Measurements from ENCODE around the gene ATP1B1. TPM values are rescaled to one million over a fixed set of nuclear protein-coding genes. Genes with fewer than 3 reads are reported as not detected.

The ATP1B1 gene
- total RNA-seq, 1 experiment from 2014 or later: 48.6 TPM

GRCh38 chr1:169099561-169099960 lies 6.9 kb upstream of the ATP1B1 start:
- intact Hi-C loops (cut with micrococcal nuclease): no loop called here
- Histone ChIP-seq H3K27ac (ENCODE audit: low read depth, low read length) (no peak overlapping the region), H3K4me2 (ENCODE audit: low read length) (no peak overlapping the region), H3K4me3 (replicated peaks in 1 of 2; ENCODE audit: low read depth in 1 of 2, low read length in 2 of 2) (no peak overlapping the region), H3K79me2 (ENCODE audit: insufficient read depth, low read length) (no peaks in the 10 kb centered on the region), H3K9me3 (ENCODE audit: control insufficient read depth in 1 of 2, insufficient read depth in 1 of 2, low read depth in 1 of 2, low read length in 2 of 2) (no peaks in the 10 kb centered on the region), H2AFZ (ENCODE audit: low read depth, low read length, poor library complexity, severe bottlenecking) (no peak overlapping the region), H4K20me1 (ENCODE audit: insufficient read depth) (no peaks in the 10 kb centered on the region), H3K36me3 (ENCODE audit: control insufficient read depth in 1 of 2, insufficient read depth in 2 of 2, low read length in 2 of 2) (no peaks in the 10 kb centered on the region), H3K4me1 (ENCODE audit: control insufficient read depth in 1 of 2, insufficient read depth in 2 of 2, low read length in 2 of 2) (peaks cover 17 to 25% of the 10 kb centered on the region in 2 experiments), H3K9ac (ENCODE audit: low read length) (no peak overlapping the region), H3K9me2 (ENCODE audit: insufficient read depth) (no peaks in the 10 kb centered on the region), H3K27me3 (ENCODE audit: insufficient read depth, low read length) (no peaks in the 10 kb centered on the region)
- ATAC-seq (no peak), DNase-seq (ENCODE audit: low read depth, low spot score) (no peak)
- ChIA-PET RAD21 (ENCODE audit: low non-redundant PET in 1 of 2, low total read pairs in 2 of 2, uncharacterized antibody in 2 of 2, unreplicated experiment in 2 of 2) (no interaction called here), CTCF (no interaction called here), POLR2A (no interaction called here)
- TF ChIP-seq EGR1 (IDR thresholded peaks at IDR 0.05; ENCODE audit: low read depth): no peak
- TF ChIP-seq YY1 (IDR thresholded peaks at IDR 0.05; ENCODE audit: extremely low read depth, insufficient replicate concordance, low read depth, low read length): no peak
- TF ChIP-seq CEBPB (IDR thresholded peaks at IDR 0.05; ENCODE audit: low read depth): no peak
- no peak for TF ChIP-seq SRF (IDR thresholded peaks at IDR 0.05; ENCODE audit: low read depth)
- TF ChIP-seq ZFX (IDR thresholded peaks at IDR 0.05): no peak
- no peak for TF ChIP-seq CTCF (IDR thresholded peaks at IDR 0.05 in 2 of 3, conservative IDR thresholded peaks at IDR 0.05 in 1 of 3; ENCODE audit: borderline replicate concordance in 1 of 3, insufficient read depth in 1 of 3, low read depth in 2 of 3, low read length in 2 of 3)
- no peak for TF ChIP-seq ATF3 (IDR thresholded peaks at IDR 0.05)
- no peak for TF ChIP-seq MAX (IDR thresholded peaks at IDR 0.05)
- TF ChIP-seq SP1 (IDR thresholded peaks at IDR 0.05; ENCODE audit: low read depth): no peak
- TF ChIP-seq CBX3 (IDR thresholded peaks at IDR 0.05; ENCODE audit: low read depth): no peak
- TF ChIP-seq REST (IDR thresholded peaks at IDR 0.05; ENCODE audit: low read depth): no peak
- no peak for TF ChIP-seq EZH2phosphoT487 (IDR thresholded peaks at IDR 0.05; ENCODE audit: borderline replicate concordance)
- no peak for TF ChIP-seq FOSL1 (IDR thresholded peaks at IDR 0.05; ENCODE audit: low read depth)
- no peak for TF ChIP-seq EZH2 (IDR thresholded peaks at IDR 0.05)
- TF ChIP-seq RAD21 (IDR thresholded peaks at IDR 0.05; ENCODE audit: low read depth): no peak
- TF ChIP-seq ELF1 (IDR thresholded peaks at IDR 0.05; ENCODE audit: borderline replicate concordance, low read depth): no peak
- no peak for TF ChIP-seq JUND (IDR thresholded peaks at IDR 0.05)
- no peak for TF ChIP-seq SIN3A (IDR thresholded peaks at IDR 0.05; ENCODE audit: low read depth)
- no TSS peak for BruUV-seq (replicated peaks)
